Liver (tissue), 9 donors: ENCODE data around the gene COL9A3. TPM values are rescaled to one million over a fixed set of nuclear protein-coding genes. Genes with fewer than 3 reads are reported as not detected.

Source experiments
- DNase-seq: peaks from one replicate; pipeline ENCODE4 v3.0.0-alpha.2; 2017; ENCODE audit warnings: low spot score
- H3K27ac ChIP-seq, 2 donors: one replicate each; pipeline ENCODE4 v1.7.0; 2013; ENCODE audit warnings: inconsistent platforms in 2 of 2, low read length in 2 of 2, control low read depth in 1 of 2, low read depth in 1 of 2, mild to moderate bottlenecking in 1 of 2
- H3K27me3 ChIP-seq, 4 donors: one replicate each; pipeline versions ENCODE4 v1.6.1 to v1.7.0; 2013; ENCODE audit warnings: low read length in 3 of 4, inconsistent platforms in 1 of 4, mild to moderate bottlenecking in 1 of 4, moderate library complexity in 1 of 4; ENCODE audit not compliant: control insufficient read depth in 4 of 4, insufficient read depth in 4 of 4
- H3K36me3 ChIP-seq, 4 donors: one replicate each; pipeline versions ENCODE4 v1.6.1 to v1.7.0; 2013; ENCODE audit warnings: low read length in 3 of 4, mild to moderate bottlenecking in 3 of 4, low read depth in 1 of 4, moderate library complexity in 1 of 4; ENCODE audit not compliant: control insufficient read depth in 4 of 4, insufficient read depth in 3 of 4
- H3K4me1 ChIP-seq, 4 donors: one replicate each; pipeline versions ENCODE4 v1.6.1 to v1.7.0; 2013; ENCODE audit warnings: low read length in 3 of 4, mild to moderate bottlenecking in 3 of 4, moderate library complexity in 1 of 4; ENCODE audit not compliant: control insufficient read depth in 4 of 4, insufficient read depth in 4 of 4
- H3K4me3 ChIP-seq, 3 donors: one replicate each; pipeline versions ENCODE4 v1.6.1 to v1.7.0; 2013; ENCODE audit warnings: low read length in 3 of 3, control low read depth in 1 of 3, low read depth in 1 of 3, mild to moderate bottlenecking in 1 of 3
- H3K9ac ChIP-seq, 2 donors: one replicate each; pipeline ENCODE4 v1.7.0; 2013; ENCODE audit warnings: low read length in 2 of 2, mild to moderate bottlenecking in 2 of 2, moderate library complexity in 2 of 2, control low read depth in 1 of 2, low read depth in 1 of 2
- H3K9me3 ChIP-seq, 4 donors: one replicate each; pipeline versions ENCODE4 v1.6.1 to v1.7.0; 2013; ENCODE audit warnings: low read length in 3 of 4; ENCODE audit not compliant: control insufficient read depth in 4 of 4
- EGR1 ChIP-seq, 2 donors: IDR thresholded peaks; 2 replicates each; pipeline ENCODE4 v1.6.1; 2016 to 2018; ENCODE audit warnings: antibody characterized with exemption in 2 of 2, low read depth in 2 of 2
- FOXA1 ChIP-seq: IDR thresholded peaks from 2 replicates; pipeline ENCODE4 v1.6.1; 2016; ENCODE audit warnings: antibody characterized with exemption
- FOXA2 ChIP-seq: IDR thresholded peaks from 2 replicates; pipeline ENCODE4 v1.6.1; 2016; ENCODE audit warnings: antibody characterized with exemption
- HNF4A ChIP-seq, 2 donors: conservative IDR thresholded peaks; 2 replicates each; pipeline ENCODE4 v1.6.1; 2016; ENCODE audit warnings: antibody characterized with exemption in 2 of 2, mild to moderate bottlenecking in 2 of 2
- HNF4G ChIP-seq: IDR thresholded peaks from 2 replicates; pipeline ENCODE4 v1.6.1; 2016; ENCODE audit warnings: antibody characterized with exemption
- JUND ChIP-seq, 2 donors: IDR thresholded peaks; 2 replicates each; pipeline ENCODE4 v1.6.1; 2016; ENCODE audit warnings: antibody characterized with exemption in 2 of 2
- NR2F2 ChIP-seq: IDR thresholded peaks from 2 replicates; pipeline ENCODE4 v1.6.1; 2016; ENCODE audit warnings: antibody characterized with exemption
- RAD21 ChIP-seq, 2 donors: IDR thresholded peaks; 2 replicates each; pipeline ENCODE4 v1.6.1; 2016; ENCODE audit warnings: antibody characterized with exemption in 2 of 2, mild to moderate bottlenecking in 2 of 2
- SP1 ChIP-seq: IDR thresholded peaks from 2 replicates; pipeline ENCODE4 v1.6.1; 2018; ENCODE audit warnings: antibody characterized with exemption, mild to moderate bottlenecking
- TAF1 ChIP-seq: conservative IDR thresholded peaks from 2 replicates; pipeline ENCODE4 v1.6.1; 2016; ENCODE audit warnings: antibody characterized with exemption, mild to moderate bottlenecking
- YY1 ChIP-seq: IDR thresholded peaks from 2 replicates; pipeline ENCODE4 v1.6.1; 2016; ENCODE audit warnings: antibody characterized with exemption, mild to moderate bottlenecking
- WGBS: extraction: QIAGEN DNeasy Blood & Tissue Kit; methylation state at CpG from one replicate; pipeline ENCODE4 v1.1.7; 2013; 5-methylcytosine and 5-hydroxymethylcytosine counted together
- polyA plus RNA-seq, 2 donors: library from polyadenylated mRNA; stranded (reverse) in 1 of 2; unstranded in 1 of 2; fragments of 200-250 nt in 1 of 2; fragments of >200 nt in 1 of 2; fragmentation: Nextera tagmentation in 1 of 2; extraction: Ambion mirVana in 1 of 2; gene quantifications; one replicate each; pipeline versions ENCODE4 v1.2.1 to v1.2.3, GENCODE V29; 2013 to 2015
- total RNA-seq, 2 donors: library from RNA; depleted of rRNA; stranded (reverse); fragments of >200 nt; gene quantifications; one replicate each; pipeline ENCODE4 v1.2.3, GENCODE V29; 2014
- TF ChIP-seq, protein P1 (sequence below): IDR thresholded peaks from 2 replicates; pipeline ENCODE4 v1.6.1; 2016; ENCODE audit warnings: antibody characterized with exemption
- TF ChIP-seq, protein P2 (sequence below): IDR thresholded peaks from 2 replicates; pipeline ENCODE4 v1.6.1; 2016; ENCODE audit warnings: antibody characterized with exemption, mild to moderate bottlenecking
- TF ChIP-seq, protein P3 (sequence below): fragments of 150-350 bp; IDR thresholded peaks from 2 replicates; pipeline ENCODE4 v1.5.1; 2017; ENCODE audit warnings: improper control_type of control experiment, low read depth, low read length; ENCODE audit not compliant: missing input control
- TF ChIP-seq, protein P4 (sequence below): IDR thresholded peaks from 2 replicates; pipeline ENCODE4 v1.6.1; 2016; ENCODE audit warnings: antibody characterized with exemption
- TF ChIP-seq, protein P5 (sequence below): IDR thresholded peaks from 2 replicates; pipeline ENCODE4 v1.6.1; 2016; ENCODE audit warnings: antibody characterized with exemption
- donor health status: healthy.
- donor health status: healthy.
- donor health status: healthy.
- donor health status: healthy.
- donor health status: healthy.

Gene COL9A3
- total and polyA plus RNA-seq, 4 donors: 0.92 to 2.0 (median 1.1) TPM

DNA sequence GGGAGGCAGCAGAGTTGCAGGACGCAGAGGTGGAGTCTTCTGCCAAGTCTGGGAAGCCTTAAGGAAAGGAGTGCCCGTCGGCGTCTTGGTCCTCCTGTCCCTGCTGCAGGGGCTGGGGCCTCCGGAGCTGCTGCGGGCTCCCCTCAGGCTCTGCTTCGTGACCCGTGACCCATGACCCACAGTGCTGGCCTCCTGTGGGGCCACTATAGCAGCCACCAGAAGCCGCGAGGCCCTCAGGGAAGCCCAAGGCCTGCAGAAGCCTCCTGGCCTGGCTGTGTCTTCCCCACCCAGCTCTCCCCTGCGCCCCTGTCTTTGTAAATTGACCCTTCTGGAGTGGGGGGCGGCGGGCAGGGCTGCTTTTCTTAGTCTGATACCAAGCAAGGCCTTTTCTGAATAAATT, 3.3 kb upstream of the COL9A3 start:
- H3K36me3 ChIP-seq: peaks cover 27 to 45% (median 29%) of the 10 kb centered on the region in 4 donors

DNA sequence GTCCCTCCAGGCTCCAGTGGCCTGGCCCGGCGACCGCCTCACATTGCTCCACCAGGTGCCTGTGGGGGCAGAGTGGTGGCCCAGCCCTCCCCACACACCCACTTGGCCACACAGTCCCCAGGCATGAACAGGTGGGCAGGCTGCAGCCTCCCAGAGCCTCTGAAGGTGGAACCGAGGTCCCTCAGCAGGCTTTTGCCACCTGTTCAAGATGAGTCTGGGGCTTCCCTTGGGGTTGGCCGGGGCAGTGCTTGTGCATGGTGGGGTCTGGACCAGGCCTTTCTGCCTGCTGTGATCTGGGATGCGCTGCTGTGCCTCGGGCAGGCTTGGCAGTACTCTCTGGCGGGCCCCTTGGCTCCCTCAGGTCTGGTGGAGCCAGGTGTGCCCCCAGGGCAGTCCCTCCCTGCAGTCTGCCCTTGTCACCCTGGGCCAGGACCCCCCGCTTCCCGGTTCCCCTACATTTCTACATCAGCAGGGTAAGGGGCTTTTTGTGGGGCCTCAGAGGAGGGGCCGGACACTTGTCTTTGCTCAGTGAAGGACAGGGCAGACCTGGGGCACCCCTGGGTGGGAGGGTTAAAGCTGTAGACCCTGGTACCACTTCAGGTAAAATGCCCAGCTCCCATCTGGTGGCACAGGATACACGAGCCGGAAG, 2.7 kb upstream of the COL9A3 start:
- Histone ChIP-seq H3K4me3 (no peak overlapping the region), H3K9ac (no peak overlapping the region), H3K9me3 (no peaks in the 10 kb centered on the region), H3K36me3 (peaks cover 26 to 41% (median 26%) of the 10 kb centered on the region in 4 donors), H3K4me1 (peaks cover 0 to 14% (median 5%) of the 10 kb centered on the region in 4 donors), H3K27me3 (peaks cover 0 to 4% (median 0%) of the 10 kb centered on the region in 4 donors), H3K27ac (no peak overlapping the region)
- 76% methylated on average over 13 of the region's 13 CpGs for WGBS
- DNase-seq: no peak
- TF ChIP-seq NR2F2: no peak
- TF ChIP-seq SP1: no peak
- no peak for TF ChIP-seq EGR1 (IDR thresholded peaks at IDR 0.05; ENCODE audit: low read depth in 2 of 2)
- no peak for TF ChIP-seq JUND (IDR thresholded peaks at IDR 0.05)
- TF ChIP-seq FOXA1: no peak
- TF ChIP-seq, protein P1, sequence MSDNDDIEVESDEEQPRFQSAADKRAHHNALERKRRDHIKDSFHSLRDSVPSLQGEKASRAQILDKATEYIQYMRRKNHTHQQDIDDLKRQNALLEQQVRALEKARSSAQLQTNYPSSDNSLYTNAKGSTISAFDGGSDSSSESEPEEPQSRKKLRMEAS: no peak
- TF ChIP-seq HNF4G: no peak
- TF ChIP-seq, protein P2, sequence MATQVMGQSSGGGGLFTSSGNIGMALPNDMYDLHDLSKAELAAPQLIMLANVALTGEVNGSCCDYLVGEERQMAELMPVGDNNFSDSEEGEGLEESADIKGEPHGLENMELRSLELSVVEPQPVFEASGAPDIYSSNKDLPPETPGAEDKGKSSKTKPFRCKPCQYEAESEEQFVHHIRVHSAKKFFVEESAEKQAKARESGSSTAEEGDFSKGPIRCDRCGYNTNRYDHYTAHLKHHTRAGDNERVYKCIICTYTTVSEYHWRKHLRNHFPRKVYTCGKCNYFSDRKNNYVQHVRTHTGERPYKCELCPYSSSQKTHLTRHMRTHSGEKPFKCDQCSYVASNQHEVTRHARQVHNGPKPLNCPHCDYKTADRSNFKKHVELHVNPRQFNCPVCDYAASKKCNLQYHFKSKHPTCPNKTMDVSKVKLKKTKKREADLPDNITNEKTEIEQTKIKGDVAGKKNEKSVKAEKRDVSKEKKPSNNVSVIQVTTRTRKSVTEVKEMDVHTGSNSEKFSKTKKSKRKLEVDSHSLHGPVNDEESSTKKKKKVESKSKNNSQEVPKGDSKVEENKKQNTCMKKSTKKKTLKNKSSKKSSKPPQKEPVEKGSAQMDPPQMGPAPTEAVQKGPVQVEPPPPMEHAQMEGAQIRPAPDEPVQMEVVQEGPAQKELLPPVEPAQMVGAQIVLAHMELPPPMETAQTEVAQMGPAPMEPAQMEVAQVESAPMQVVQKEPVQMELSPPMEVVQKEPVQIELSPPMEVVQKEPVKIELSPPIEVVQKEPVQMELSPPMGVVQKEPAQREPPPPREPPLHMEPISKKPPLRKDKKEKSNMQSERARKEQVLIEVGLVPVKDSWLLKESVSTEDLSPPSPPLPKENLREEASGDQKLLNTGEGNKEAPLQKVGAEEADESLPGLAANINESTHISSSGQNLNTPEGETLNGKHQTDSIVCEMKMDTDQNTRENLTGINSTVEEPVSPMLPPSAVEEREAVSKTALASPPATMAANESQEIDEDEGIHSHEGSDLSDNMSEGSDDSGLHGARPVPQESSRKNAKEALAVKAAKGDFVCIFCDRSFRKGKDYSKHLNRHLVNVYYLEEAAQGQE: no peak
- no peak for TF ChIP-seq FOXA2
- TF ChIP-seq, protein P3, sequence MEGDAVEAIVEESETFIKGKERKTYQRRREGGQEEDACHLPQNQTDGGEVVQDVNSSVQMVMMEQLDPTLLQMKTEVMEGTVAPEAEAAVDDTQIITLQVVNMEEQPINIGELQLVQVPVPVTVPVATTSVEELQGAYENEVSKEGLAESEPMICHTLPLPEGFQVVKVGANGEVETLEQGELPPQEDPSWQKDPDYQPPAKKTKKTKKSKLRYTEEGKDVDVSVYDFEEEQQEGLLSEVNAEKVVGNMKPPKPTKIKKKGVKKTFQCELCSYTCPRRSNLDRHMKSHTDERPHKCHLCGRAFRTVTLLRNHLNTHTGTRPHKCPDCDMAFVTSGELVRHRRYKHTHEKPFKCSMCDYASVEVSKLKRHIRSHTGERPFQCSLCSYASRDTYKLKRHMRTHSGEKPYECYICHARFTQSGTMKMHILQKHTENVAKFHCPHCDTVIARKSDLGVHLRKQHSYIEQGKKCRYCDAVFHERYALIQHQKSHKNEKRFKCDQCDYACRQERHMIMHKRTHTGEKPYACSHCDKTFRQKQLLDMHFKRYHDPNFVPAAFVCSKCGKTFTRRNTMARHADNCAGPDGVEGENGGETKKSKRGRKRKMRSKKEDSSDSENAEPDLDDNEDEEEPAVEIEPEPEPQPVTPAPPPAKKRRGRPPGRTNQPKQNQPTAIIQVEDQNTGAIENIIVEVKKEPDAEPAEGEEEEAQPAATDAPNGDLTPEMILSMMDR: no peak
- no peak for TF ChIP-seq YY1
- TF ChIP-seq, protein P4, sequence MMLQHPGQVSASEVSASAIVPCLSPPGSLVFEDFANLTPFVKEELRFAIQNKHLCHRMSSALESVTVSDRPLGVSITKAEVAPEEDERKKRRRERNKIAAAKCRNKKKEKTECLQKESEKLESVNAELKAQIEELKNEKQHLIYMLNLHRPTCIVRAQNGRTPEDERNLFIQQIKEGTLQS: no peak
- no peak for TF ChIP-seq HNF4A (conservative IDR thresholded peaks at IDR 0.05)
- TF ChIP-seq RAD21 (IDR thresholded peaks at IDR 0.05): no peak
- TF ChIP-seq, protein P5, sequence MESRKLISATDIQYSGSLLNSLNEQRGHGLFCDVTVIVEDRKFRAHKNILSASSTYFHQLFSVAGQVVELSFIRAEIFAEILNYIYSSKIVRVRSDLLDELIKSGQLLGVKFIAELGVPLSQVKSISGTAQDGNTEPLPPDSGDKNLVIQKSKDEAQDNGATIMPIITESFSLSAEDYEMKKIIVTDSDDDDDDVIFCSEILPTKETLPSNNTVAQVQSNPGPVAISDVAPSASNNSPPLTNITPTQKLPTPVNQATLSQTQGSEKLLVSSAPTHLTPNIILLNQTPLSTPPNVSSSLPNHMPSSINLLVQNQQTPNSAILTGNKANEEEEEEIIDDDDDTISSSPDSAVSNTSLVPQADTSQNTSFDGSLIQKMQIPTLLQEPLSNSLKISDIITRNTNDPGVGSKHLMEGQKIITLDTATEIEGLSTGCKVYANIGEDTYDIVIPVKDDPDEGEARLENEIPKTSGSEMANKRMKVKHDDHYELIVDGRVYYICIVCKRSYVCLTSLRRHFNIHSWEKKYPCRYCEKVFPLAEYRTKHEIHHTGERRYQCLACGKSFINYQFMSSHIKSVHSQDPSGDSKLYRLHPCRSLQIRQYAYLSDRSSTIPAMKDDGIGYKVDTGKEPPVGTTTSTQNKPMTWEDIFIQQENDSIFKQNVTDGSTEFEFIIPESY: no peak
- no peak for TF ChIP-seq TAF1

More for the DNA sequence above, 3.3 kb upstream of the COL9A3 start:
- 90% methylated on average over 13 of the region's 13 CpGs for WGBS
- no peak overlapping the region for H3K27ac ChIP-seq
- H3K4me3 ChIP-seq: no peak overlapping the region
- peaks cover 0 to 4% (median 0%) of the 10 kb centered on the region in 4 donors for H3K27me3 ChIP-seq
- H3K9me3 ChIP-seq: no peaks in the 10 kb centered on the region
- DNase-seq: no peak
- no peak for TF ChIP-seq TAF1
- TF ChIP-seq, protein P1: no peak
- no peak for TF ChIP-seq JUND (IDR thresholded peaks at IDR 0.05)
- TF ChIP-seq FOXA2: no peak
- TF ChIP-seq, protein P4: no peak
- TF ChIP-seq, protein P2: no peak
- H3K9ac ChIP-seq: no peak overlapping the region
- peaks cover 0 to 9% (median 4%) of the 10 kb centered on the region in 4 donors for H3K4me1 ChIP-seq
